Measurements from ENCODE around the gene PTPRM.
"Not testable (repeated sequence)": the region's sequence is repeated elsewhere in the genome, so short reads cannot be mapped to it uniquely, and the experiment has no call there.

Gene PTPRM

DNA sequence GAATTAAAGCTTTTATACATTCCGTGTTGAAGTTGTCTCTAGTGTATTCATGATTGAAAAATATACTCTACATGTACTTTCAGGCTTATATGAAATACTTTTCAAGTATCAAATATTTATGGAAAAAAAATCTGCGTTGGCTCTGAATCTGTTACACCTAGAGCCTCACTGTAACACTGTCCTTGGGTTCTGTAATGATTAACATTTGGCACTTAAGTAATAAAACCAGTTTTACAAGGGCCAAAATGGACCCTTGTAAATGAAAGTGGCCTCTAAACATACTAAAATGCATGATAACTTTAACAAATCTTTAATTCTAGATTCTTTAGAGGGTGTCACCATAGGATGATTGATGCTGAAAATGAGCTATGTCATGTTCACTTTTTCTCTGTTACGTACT lies 162.8 kb downstream of the PTPRM start:
- no peak for DNase-seq

DNA sequence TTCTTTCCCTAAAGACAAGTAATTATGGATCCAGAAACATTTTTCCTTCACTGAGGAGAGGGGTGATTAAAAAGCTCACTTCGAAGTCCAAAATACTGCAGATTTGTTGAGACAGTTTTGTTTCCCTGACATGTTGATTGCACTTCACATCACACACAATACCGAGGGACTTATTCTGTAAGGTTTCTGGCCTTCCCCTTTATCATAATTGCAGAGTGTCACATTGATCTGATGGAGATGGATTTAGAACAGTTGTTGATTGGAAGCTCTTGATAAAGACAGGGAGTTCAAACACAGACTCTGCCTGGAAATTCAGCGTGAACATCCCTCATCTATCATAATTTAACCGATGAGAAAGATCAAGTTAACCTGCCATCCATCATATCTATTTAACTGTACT lies 163.6 kb downstream of the PTPRM start:
- DNase-seq, result no peak

DNA sequence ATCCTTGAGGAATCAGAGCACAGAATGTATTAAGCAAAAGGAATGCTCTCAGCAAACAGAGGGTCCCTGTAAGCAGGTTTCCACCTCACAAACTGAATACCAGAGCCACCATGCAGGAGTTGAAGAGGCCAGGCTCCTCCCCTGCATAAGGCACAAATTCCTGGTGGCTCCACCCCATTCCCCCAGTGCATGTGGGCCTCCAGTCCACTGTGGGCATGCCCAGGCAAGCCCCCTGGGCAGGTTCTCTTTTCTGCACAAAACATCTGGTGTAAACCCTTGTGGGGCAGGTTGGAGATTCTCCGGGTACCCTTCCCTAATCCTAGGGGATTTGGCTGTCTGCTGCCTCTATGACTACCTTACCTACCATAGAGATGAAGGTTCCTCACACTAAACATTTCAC lies 166.5 kb downstream of the PTPRM start:
- no peak for DNase-seq

DNA sequence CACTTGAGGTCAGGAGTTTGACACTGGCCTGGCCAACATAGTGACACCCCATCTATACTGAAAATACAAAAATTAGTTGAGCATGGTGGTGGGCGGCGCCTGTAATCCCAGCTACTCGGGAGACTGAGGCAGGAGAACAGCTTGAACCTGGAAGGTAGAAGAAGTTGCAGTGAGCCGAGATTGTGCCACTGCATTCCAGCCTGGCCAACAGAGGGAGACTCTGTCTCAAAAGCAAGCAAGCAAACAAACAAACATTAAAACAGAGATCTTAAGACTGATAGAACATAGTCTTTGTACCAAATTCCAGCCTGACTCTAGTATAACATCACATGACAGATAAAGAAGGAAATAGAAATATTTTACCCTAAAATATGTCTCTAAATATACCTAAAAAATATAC lies 168.1 kb downstream of the PTPRM start:
- no peak for DNase-seq

DNA sequence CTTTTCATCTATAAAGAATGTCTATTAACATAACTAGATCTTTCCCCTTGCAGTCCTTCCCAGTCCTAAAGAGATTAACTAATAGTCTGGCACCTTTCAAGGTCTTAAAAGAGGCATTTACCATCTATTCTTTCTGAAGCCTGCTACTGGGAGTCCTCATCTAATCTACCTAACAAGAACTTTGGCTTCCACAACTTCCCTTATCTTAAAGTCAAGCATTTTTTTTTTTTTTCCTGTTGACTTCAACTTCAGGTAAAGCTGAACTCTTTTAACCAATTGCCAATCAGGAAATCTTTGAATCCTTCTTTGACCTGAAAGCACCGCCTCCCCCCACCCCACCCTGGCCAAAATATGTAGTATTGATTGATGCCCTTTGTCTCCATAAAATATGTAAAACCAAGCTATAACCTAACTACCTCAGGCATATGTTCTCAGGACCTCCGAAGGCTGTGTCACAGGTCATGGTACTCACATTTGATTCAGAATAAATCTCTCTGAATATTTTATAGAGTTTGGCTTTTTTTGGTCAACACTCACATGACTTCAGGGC lies 168.6 kb downstream of the PTPRM start:
- no peak for DNase-seq

DNA sequence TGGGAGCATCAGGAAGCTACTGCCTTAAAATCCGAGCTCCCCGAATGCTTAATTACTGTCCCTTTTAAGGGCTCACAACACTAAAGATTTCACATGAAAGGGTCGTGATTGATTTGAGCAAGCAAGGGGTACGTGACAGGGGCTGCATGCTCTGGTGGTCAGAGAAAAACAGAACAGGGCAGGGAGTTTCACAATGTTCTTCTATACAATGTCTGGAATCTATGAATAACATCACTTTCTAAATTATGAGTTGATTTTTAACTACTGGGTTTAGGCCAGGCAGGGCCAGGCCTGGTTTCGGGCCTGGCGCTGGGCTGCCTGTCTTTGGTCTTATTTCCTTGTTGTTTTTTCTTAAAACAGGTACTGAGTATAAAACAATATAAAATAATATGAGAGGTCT lies 169.4 kb downstream of the PTPRM start:
- not testable (repeated sequence) for DNase-seq

DNA sequence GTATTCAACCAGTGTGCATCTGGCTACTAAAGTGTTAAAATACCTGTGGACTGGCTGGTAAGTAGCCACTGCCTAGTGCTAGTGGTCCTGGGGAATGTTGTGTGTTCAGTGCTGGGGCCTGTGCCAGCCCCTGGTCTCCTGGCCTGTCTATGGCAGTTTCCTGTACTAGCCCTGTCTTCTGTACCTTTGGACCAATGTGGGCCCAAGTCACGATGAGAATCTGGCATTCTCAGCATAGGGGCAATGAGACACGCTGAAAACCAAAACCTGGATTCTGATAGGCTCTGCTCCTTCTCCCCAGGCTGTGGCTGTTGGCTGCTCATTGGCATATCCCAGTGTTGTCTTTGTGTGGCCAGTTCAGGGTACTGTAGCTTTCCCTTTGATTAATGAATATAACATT lies 170.4 kb downstream of the PTPRM start:
- DNase-seq, result no peak

DNA sequence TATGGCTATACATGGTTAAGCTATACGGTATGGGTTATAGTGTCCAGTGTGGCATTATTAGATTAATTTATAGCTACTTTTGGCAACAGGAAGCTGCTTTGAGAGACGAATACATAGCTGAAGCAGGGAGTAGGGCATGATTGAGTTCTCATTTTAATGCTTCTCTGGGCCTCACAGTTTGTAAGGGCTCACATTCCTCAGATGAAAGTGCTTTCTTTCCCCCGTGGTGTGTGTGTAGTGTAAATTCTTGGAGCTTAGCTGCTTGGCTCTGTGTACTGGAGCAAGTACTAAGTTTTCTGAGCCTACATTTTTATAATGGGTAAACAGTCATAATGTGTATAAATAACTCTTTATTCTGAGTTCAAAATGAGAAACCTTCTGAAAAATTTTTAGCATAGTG lies 173.7 kb downstream of the PTPRM start:
- no peak for DNase-seq

DNA sequence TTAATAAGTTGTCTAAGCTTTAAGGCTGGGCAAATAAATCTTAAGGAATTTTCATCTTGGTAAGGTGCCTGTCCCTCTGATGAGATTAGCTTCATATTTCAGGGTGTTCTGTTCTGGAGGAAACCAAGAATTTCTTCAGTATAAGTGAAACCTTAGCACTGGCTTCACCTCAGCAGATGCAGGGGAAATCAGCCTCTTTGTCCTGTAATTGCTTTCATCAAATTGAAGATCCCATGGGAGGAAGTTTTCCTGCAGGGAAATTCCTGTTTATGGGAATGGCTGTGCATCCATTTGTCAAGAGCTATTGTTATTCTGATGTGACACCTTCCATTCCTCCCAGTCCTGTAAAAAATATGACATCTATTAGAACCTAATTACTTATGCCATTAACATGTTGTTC lies 174.5 kb downstream of the PTPRM start:
- DNase-seq, result no peak

DNA sequence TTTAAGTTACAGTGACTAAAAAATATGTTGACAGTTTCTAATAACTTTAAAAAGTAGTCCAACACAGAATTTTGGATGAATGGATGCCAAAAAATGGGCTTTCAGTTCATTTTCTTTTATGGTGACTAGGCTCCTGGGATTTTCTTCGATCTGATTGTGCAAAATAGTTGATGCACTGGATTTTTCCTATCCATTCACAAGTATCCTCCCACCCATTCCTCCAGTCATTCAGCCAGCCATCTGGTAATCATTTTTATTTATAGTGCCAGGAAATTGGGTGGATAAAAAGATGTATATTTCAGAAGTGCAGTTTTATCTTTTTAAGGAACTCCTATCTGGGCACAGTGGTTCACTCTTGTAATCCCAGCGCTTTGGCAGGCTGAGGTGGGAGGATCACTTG lies 175.1 kb downstream of the PTPRM start:
- no peak for DNase-seq

DNA sequence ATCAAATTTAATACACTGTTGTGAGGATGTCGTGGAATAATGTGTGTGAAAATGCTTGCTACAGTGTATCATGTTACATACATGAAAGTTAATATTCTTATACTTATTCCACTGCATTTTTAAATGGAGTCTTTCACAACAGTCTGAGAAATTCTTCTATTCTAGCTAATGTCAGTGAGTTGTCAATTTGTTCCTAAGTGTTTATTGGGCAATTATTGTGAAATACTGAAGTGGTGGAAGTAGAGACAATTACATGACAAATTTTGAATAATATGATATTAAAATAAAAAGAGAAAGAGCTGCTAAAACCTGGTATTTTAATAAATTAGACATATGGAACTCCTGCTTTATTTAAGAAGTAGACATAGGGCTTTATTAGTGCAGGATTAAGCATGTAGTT lies 176.1 kb downstream of the PTPRM start:
- no peak for DNase-seq

DNA sequence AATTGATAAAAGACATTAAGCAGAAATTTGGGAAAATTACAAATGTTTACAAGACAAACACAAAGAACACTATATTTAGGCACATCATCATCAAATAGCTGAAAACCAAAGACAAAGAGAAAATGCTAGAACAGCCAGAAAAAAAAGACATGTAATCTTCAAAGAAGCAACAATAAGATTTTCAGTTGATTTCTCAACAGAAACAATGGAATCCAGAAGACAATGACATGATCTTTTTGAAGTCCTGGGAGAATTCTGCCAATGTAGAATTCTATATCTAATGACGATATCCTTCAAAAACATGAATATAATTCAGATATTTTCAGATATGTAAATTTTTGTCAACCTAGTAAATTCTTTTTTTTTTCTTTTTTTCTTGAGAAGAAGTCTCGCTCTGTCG lies 179.0 kb downstream of the PTPRM start:
- DNase-seq, result no peak

DNA sequence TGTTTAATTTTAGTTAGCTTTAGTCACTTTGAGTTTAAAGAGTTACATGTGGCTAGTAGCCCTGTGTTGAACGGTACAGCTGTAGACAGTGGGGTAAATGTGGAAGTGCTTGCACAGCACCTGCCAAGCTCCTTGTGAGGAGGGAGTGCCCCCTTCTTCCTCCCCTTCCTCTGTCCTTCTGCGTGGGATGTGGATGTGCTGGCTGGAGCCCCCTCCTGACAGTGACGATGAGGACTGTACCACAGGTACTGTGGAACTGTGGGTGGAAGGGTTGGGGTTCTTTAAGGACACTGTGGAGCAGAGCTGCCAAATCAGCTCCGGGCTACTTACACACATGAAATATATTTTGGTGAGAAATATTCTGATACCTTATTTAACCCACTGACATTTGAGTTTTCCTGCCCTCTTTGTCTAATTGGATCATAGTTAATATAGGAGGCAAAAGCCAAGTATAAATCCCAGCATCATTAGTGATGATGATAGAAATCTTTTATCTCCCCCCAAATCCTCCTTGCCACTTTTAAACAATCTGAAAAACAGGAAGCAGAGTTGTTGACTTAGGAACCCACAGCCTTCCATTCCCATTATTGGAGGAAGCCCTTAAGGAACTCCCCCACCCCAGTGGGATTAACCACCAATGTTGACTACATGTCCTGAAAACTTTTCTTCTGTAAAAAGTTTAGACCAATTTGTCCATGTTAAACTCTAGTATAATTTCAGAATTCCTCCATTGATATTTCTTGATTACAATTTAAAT lies 181.3 kb downstream of the PTPRM start:
- no peak for DNase-seq

DNA sequence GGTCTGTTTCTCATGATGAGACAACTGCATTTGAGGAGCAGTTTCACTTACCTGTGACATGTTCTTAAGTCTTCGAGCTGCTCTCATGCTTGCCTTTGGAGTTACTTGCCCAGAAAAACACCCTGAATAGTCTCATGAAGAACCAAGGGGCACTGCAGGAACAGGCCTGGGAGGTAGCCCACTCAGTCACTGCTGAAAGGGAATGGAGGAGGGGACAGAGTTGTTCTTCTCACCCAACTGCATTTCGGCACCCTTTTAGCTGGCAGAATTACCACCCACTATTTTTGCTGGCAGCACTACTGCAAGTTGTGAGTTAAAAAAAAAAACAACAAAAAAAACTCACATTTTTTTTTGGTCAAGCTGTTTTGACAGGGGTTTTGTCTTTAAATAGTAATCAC lies 181.9 kb downstream of the PTPRM start:
- no peak for DNase-seq

DNA sequence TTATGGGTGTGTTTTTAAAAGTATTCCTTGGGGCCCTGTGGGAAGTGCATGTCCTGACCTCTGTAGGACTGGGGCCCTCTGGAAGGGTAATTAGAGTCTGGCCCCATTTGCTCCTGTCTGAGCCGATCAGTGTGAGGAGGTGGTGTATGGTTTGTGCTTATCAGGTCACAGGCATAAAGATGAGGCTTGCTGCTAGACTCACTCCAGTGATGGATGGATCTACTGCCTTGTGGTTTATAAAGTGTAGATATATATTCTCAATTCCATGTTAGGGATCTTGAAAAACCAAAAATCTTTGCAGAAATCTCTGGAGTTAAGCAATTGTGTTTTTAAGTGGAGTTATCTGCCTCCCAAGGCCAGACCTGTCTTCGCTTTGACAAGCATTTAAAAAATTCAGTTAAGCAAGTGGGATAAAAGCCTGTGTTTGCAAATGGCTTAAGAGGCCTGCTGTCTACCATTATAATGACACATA lies 182.4 kb downstream of the PTPRM start:
- no peak for DNase-seq

DNA sequence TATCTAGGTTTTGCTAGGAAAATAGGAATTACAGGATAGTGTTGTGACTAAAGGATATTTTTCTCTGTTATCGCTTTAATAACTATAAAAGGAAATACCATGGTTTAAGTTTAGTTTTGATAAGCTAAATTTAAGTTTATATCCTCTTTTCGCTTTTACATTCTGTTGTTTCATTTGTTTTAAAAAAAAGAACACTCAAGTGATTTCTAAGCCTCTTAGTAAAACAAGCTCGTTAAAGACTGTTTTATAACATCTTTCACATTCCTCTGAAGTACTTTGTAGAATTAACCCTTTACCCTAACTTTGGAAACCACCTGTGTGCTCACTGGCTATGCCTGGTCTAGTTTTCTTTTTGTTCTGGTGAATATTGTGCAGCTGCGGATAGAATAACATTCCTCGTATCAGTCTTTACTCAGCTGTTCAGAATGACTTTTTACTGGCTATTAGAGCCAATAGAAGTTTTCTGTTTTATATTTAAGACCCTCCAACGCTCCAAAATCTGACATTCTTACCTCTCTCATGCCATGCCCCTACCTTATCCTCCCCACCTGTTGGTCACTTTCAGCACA lies 183.1 kb downstream of the PTPRM start:
- no peak for DNase-seq

DNA sequence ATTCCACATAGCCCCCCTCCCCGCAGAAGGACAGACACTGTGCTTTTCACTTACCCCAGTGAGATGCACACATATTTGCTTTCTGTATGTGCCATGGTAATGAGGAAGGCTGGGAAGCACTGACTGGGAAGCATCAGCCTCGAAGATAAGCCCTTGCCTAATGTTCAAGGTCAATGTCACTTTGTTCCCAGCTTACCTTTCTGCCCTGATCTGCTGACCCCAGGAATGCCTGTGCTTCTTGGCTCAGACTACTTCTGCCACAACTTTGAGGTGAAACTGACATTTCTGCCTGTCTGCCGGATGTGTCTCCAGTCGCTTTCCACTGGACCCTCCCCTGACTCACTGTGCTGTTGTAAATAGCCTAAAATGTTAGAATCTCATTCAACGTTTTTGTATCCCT lies 183.8 kb downstream of the PTPRM start:
- no peak for DNase-seq

DNA sequence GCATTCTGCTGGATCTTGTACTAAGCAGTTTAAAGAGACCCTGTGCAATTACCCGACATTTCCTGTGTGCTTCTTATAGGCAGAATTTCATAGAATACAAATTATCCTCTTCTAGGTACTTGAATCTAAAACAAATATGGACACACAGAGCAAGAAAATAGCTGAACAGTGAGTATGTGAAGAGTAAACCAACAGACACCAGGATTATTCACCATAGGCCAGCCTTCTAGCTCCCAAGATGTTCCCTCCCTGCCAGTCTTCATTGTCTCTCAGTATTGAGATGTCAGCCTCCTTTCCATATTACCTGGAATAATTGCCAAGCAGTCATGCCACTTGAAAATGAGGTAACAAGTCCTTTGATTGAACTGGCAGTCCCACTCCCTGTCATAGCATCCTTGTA lies 187.1 kb downstream of the PTPRM start:
- DNase-seq, result no peak

DNA sequence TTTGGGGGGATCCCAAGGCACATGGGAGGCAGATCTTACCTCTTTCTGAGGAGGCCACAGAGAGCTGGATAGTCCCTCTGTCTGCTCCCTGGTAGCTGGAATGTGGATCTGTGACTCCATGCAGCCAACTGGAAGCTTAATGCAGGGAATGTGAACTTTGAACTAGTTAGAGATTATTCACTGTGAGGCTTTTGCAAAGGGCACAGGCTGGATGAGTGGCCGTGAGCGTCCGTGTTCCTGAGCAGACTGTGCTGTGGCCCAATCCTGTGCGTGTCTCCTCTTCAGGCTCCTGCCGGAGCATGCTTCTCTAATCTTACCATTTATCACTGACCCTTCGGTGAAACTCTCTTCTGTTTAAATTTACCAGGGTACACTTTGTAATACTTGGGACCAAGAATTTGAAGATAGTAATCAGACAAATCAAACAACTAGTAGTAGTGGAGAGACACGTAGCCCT lies 187.6 kb downstream of the PTPRM start:
- DNase-seq, result no peak

DNA sequence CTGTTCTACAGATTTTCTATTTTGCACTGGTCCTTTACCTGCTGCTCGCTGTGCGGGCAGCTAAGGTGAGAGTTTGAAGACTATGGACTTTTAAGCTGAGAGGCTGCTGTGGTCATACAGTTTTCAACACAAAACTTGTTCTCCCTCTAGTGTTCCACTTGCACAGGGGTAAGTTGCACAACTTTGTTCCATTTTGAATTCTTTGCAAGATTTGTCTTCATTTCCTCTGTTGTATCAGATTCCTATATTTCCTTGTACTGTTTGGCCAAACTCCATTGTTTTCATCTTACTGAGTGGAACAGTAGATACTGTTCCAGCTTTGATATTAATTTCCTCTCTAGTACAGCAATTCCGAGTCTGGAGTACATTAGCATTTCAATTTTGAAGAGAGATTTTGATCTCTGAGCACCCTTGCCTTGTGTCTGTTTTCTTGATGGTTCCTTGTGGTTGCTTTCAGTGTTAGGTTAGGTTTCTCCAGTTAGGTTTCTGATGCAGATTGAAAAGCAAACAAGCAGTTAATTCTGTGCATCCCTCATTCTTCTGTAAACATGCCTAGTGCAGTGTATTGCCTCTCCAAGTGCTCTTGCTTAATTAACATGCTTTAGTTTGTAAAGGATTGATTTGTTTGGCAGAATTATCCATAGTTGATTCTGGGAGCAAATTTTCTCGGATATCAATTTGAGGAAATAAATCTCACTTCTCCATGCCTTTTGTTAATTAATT lies 188.8 kb downstream of the PTPRM start:
- no peak for DNase-seq

DNA sequence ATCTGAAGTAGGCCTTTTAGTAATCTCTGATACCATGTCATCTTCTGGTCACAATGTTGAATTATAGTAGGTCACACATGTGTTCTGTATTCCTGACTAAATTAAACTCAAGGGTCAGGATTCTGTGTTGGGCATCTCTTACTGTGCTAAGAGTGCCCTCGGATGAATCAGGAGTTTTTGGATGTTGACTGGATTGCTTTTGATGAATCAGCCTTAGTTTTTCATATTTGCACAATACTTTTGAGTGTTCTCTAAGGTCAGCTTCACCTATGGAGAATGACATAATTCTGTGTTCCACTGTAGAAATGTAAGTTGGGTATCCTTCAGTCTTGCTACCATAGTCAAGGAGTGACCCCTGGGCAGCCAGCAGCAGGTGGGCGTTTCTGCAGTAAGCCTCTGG lies 190.1 kb downstream of the PTPRM start:
- no peak for DNase-seq

DNA sequence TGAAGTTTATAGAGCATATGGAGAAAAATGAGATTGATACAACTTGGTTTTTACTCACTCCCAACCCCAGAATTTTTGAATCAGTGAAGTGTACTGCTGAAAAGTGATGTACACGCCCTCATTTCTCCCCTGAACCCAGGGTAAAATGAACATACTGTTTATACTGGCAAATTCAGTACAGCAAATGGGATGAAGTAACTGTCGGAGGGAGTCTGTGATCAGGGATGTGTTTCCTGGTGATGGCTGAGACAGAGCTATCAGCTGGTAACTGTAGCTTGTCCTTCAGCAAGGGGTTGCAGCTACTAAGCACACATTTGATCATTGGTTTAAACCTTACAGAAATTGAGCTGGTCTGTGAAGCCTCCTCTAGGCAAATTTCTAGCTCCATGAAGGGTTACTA lies 191.6 kb downstream of the PTPRM start:
- DNase-seq, result no peak

DNA sequence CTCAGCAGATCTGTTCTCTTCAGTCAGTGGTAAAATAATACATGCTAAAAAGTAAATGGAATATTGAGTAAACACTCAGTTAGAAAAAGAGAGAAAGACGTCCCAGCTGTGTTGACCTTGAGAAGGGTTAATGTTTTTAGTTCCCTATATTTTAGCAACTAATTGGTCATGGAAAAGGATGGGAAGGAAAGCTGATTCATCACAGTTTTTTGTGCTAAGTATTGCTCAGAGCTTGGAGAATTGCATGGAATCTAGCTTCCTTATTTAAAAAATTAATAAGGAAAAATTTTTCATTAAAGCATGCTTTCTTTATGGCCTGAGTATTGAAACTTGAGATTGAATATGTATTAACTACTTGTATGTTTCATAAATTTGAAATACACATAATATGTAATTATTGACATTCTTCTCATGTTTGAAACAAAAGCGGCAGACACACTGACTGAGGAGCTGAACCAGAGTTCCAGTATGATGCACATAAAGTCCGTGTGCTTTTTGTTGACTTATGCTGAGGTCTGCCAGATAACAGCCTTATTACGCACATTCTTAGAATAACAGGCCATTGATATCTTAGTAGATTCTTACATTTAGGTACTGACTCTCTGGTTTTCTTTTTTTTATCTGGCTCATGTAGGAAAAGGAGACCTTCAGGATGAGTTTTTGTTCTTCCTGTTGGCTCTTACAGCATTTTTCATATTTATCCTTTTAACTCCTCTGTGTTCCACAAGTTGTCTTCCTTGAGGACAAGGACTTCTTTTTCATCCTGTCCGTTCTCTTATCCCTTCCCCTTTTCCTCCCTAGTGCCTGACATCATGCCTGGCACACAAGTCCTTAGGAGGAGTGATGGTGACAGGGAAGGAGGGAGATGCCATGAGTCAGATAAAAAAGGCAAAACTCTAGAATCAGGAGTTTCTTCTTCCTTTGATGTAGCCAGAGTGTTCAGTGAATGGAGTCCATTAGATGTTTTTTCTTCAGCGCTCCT lies 194.1 kb downstream of the PTPRM start:
- DNase-seq, result no peak
